SK-N-SH (cell line): ENCODE results near the gene APOC3. TPM values are rescaled to one million over a fixed set of nuclear protein-coding genes. Genes with fewer than 3 reads are reported as not detected.

Source experiments
- CTCF ChIA-PET: fragments of 300-600, 350-600 bp; formaldehyde crosslinking; extraction: SDS; loops from one replicate; lab custom pipeline; 2021; lab: Yijun Ruan, JAX
- POLR2A ChIA-PET: fragments of 350-600 bp; sonication (Branson Sonifier 250); formaldehyde crosslinking; extraction: SDS; loops from one replicate; lab custom pipeline; 2020; ENCODE audit warnings: antibody characterized with exemption, inconsistent platforms; lab: Yijun Ruan, JAX
- DNase-seq: peaks from one replicate; pipeline ENCODE4 v3.0.0; 2012
- H2AFZ ChIP-seq: fragments of 200-600 bp; sonication (generic); 2 replicates; pipeline ENCODE4 v1.8.1; 2016; ENCODE audit warnings: antibody characterized with exemption, mild to moderate bottlenecking, low read depth
- H3F3A ChIP-seq: fragments of 200-600 bp; sonication (generic); replicated peaks from 2 replicates; pipeline ENCODE3; 2016; ENCODE audit warnings: antibody characterized with exemption, mild to moderate bottlenecking; ENCODE audit not compliant: insufficient read depth
- H3K27ac ChIP-seq, 2 experiments: fragments of 200-500 bp in 1 of 2; fragments of 200-600 bp in 1 of 2; sonication (Bioruptor generic) in 1 of 2; sonication (generic), shearing (Covaris generic) in 1 of 2; 2 replicates each; pipeline versions ENCODE4 v1.5.1 to v1.6.1; 2014 to 2016; ENCODE audit warnings: low read depth in 2 of 2, inconsistent platforms in 1 of 2, low read length in 1 of 2, mild to moderate bottlenecking in 1 of 2, mixed read lengths in 1 of 2
- H3K27me3 ChIP-seq: fragments of 200-600 bp; sonication (generic), shearing (Covaris generic); 2 replicates; pipeline ENCODE4 v1.6.1; 2016; ENCODE audit warnings: mixed run types; ENCODE audit not compliant: insufficient read depth
- H3K36me3 ChIP-seq, 2 experiments: fragments of 200-500 bp in 1 of 2; fragments of 200-600 bp in 1 of 2; sonication (Bioruptor generic) in 1 of 2; sonication (generic) in 1 of 2; replicated peaks in 1 of 2; 2 replicates each; pipeline versions ENCODE3 to v1.5.1; 2014 to 2016; ENCODE audit warnings: low read length in 1 of 2, mild to moderate bottlenecking in 1 of 2; ENCODE audit not compliant: insufficient read depth in 2 of 2, control insufficient read depth in 1 of 2
- H3K4me1 ChIP-seq, 2 experiments: fragments of 200-500 bp in 1 of 2; fragments of 200-600 bp in 1 of 2; sonication (Bioruptor generic) in 1 of 2; sonication (generic), shearing (Covaris generic) in 1 of 2; 2 replicates each; pipeline versions ENCODE4 v1.5.1 to v1.6.1; 2014 to 2016; ENCODE audit warnings: low read depth in 1 of 2, low read length in 1 of 2, mixed run types in 1 of 2; ENCODE audit not compliant: insufficient read depth in 2 of 2, control insufficient read depth in 1 of 2
- H3K4me2 ChIP-seq: fragments of 200-600 bp; sonication (generic), shearing (Covaris generic); 2 replicates; pipeline ENCODE4 v1.6.1; 2017; ENCODE audit warnings: mixed run types
- H3K4me3 ChIP-seq, 2 experiments: fragments of 200-500 bp in 1 of 2; fragments of 200-600 bp in 1 of 2; sonication (Bioruptor generic) in 1 of 2; sonication (generic), shearing (Covaris generic) in 1 of 2; 2 replicates each; pipeline versions ENCODE4 v1.5.1 to v1.8.1; 2014 to 2016; ENCODE audit warnings: low read depth in 2 of 2, inconsistent platforms in 1 of 2, low read length in 1 of 2, mild to moderate bottlenecking in 1 of 2, mixed read lengths in 1 of 2, moderate library complexity in 1 of 2
- H3K79me2 ChIP-seq: fragments of 200-600 bp; sonication (generic); 2 replicates; pipeline ENCODE4 v1.8.1; 2017; ENCODE audit warnings: mild to moderate bottlenecking; ENCODE audit not compliant: insufficient read depth
- H3K9ac ChIP-seq: fragments of 200-600 bp; sonication (generic); 2 replicates; pipeline ENCODE4 v1.6.1; 2017; ENCODE audit warnings: mixed run types
- H3K9me2 ChIP-seq: fragments of 200-600 bp; sonication (generic); 2 replicates; pipeline ENCODE4 v1.6.1; 2017; ENCODE audit warnings: mixed run types
- H3K9me3 ChIP-seq: fragments of 200-600 bp; sonication (generic); 2 replicates; pipeline ENCODE4 v1.6.1; 2017; ENCODE audit warnings: mixed run types, mild to moderate bottlenecking, moderate library complexity
- H4K20me1 ChIP-seq: fragments of 200-600 bp; sonication (generic); 2 replicates; pipeline ENCODE4 v1.6.1; 2017; ENCODE audit warnings: mild to moderate bottlenecking, mixed run types; ENCODE audit not compliant: insufficient read depth
- CHD2 ChIP-seq: fragments of 150-350 bp; IDR thresholded peaks from 2 replicates; pipeline ENCODE4 v1.6.1; 2018; ENCODE audit warnings: low read length; ENCODE audit not compliant: partially characterized antibody
- CTCF ChIP-seq: fragments of 200-600 bp; sonication (generic); IDR thresholded peaks from 2 replicates; pipeline ENCODE4 v1.6.1; 2017; ENCODE audit warnings: antibody characterized with exemption, mild to moderate bottlenecking, moderate library complexity
- ELF1 ChIP-seq: IDR thresholded peaks from 2 replicates; pipeline ENCODE4 v1.4.0; 2012
- EZH2phosphoT487 ChIP-seq: fragments of 200-600 bp; sonication (generic); IDR thresholded peaks from 2 replicates; pipeline ENCODE4 v1.6.1; 2017; ENCODE audit warnings: low read depth, mixed run types, mild to moderate bottlenecking, antibody characterized with exemption, moderate library complexity, borderline replicate concordance
- FOSL2 ChIP-seq: IDR thresholded peaks from 2 replicates; pipeline ENCODE4 v1.4.0; 2012; ENCODE audit warnings: low read depth, mild to moderate bottlenecking, moderate library complexity, borderline replicate concordance
- FOXJ3 ChIP-seq: sonication (generic); formaldehyde crosslinking; IDR thresholded peaks from 2 replicates; pipeline ENCODE4 v1.5.1; 2020; ENCODE audit warnings: mild to moderate bottlenecking, missing genetic modification reagents
- FOXM1 ChIP-seq: IDR thresholded peaks from 2 replicates; pipeline ENCODE4 v1.4.0; 2012; ENCODE audit warnings: low read depth, mild to moderate bottlenecking
- GATA2 ChIP-seq: sonication (generic); formaldehyde crosslinking; IDR thresholded peaks from 2 replicates; pipeline ENCODE4 v1.5.0; 2020; ENCODE audit warnings: mild to moderate bottlenecking, missing genetic modification reagents
- IRF3 ChIP-seq: fragments of 150-350 bp; IDR thresholded peaks from 2 replicates; pipeline ENCODE4 v1.6.1; 2016; ENCODE audit warnings: mild to moderate bottlenecking, low read depth, low read length
- JUND ChIP-seq: IDR thresholded peaks from 2 replicates; pipeline ENCODE4 v1.4.0; 2012
- MAX ChIP-seq: IDR thresholded peaks from 2 replicates; pipeline ENCODE4 v1.4.0; 2012; ENCODE audit warnings: low read depth
- MEF2A ChIP-seq: IDR thresholded peaks from 2 replicates; pipeline ENCODE4 v1.4.0; 2012; ENCODE audit warnings: low read depth, borderline replicate concordance
- MXI1 ChIP-seq: IDR thresholded peaks from 2 replicates; pipeline ENCODE4 v1.6.1; 2012; ENCODE audit warnings: mild to moderate bottlenecking, low read depth, low read length, improper control_type of control experiment
- NFIC ChIP-seq: IDR thresholded peaks from 2 replicates; pipeline ENCODE4 v1.4.0; 2012; ENCODE audit warnings: borderline replicate concordance
- PBX3 ChIP-seq: IDR thresholded peaks from 2 replicates; pipeline ENCODE4; 2012
- POLR2AphosphoS5 ChIP-seq: IDR thresholded peaks from 2 replicates; pipeline ENCODE4 v1.6.1; 2012; ENCODE audit warnings: low read depth, low read length
- RCOR1 ChIP-seq: fragments of 150-350 bp; IDR thresholded peaks from 2 replicates; pipeline ENCODE4 v1.6.1; 2017; ENCODE audit warnings: antibody characterized with exemption, low read length
- REST ChIP-seq: IDR thresholded peaks from 2 replicates; pipeline ENCODE4 v1.6.1; 2012; ENCODE audit warnings: mild to moderate bottlenecking, low read depth, low read length, moderate library complexity
- RXRA ChIP-seq: IDR thresholded peaks from 2 replicates; pipeline ENCODE4 v1.4.0; 2012; ENCODE audit warnings: low read depth, mild to moderate bottlenecking, borderline replicate concordance
- SMC3 ChIP-seq: IDR thresholded peaks from 2 replicates; pipeline ENCODE4 v1.6.1; 2012; ENCODE audit warnings: low read depth, low read length, improper control_type of control experiment
- TAF1 ChIP-seq: IDR thresholded peaks from 2 replicates; pipeline ENCODE4 v1.6.1; 2012; ENCODE audit warnings: low read depth, mild to moderate bottlenecking, low read length, moderate library complexity, borderline replicate concordance
- TEAD4 ChIP-seq: IDR thresholded peaks from 2 replicates; pipeline ENCODE4 v1.4.0; 2012; ENCODE audit warnings: mild to moderate bottlenecking, borderline replicate concordance; ENCODE audit not compliant: insufficient read depth
- USF1 ChIP-seq: IDR thresholded peaks from 2 replicates; pipeline ENCODE4 v1.4.0; 2012; ENCODE audit warnings: low read depth, borderline replicate concordance
- polyA plus RNA-seq, 3 experiments: library from polyadenylated mRNA; depleted of rRNA; stranded (reverse); fragments of >200 nt; gene quantifications; 2 replicates each; pipeline ENCODE4 v1.2.3, GENCODE V29; 2012
- TF ChIP-seq, protein P1 (sequence below): IDR thresholded peaks from 2 replicates; pipeline ENCODE4 v1.4.0; 2012; ENCODE audit warnings: low read depth, borderline replicate concordance

APOC3 gene
- polyA plus RNA-seq, 1 of the 3 experiments (the other 2 are of a cell fraction) = not detected

DNA sequence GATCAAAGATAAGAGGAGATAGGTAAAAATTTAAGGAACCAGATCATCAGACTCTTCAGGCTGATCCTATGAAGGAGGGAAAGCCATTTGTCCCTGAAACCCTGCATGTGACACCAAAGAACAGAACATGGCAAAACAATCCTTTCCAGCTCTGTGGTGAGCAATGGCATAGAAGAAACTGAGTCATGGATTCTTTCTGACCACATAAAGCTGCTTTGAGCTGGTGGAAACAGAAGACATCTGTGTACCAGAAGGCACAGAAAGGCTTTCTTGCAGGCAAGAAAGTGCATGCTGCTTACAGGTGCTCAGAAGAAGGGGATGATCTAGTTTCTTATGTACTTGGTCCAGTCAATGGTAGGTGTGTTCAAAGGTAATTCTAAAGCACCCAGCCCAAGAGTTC lies 52.7 kb downstream of the APOC3 start:
- H3K4me2 ChIP-seq = no peak overlapping the region
- H3K9me3 ChIP-seq = no peaks in the 10 kb centered on the region
- no peaks in the 10 kb centered on the region for H4K20me1 ChIP-seq
- DNase-seq = no peak
- CTCF ChIA-PET = interaction anchor here (0.9 to 5.3 kb wide), 3 partner anchors 13 to 223 kb away, joined by 3 to 79 read pairs (median 3); no protein-coding TSS in a partner anchor
- H3K4me3 ChIP-seq = no peak overlapping the region
- H3K27me3 ChIP-seq = no peaks in the 10 kb centered on the region
- POLR2A ChIA-PET = no interaction called here
- H3K9me2 ChIP-seq = no peaks in the 10 kb centered on the region
- H3K27ac ChIP-seq = no peak overlapping the region
- H3F3A ChIP-seq = peaks cover 7% of the 10 kb centered on the region
- H2AFZ ChIP-seq = no peak overlapping the region
- no peaks in the 10 kb centered on the region for H3K79me2 ChIP-seq
- H3K4me1 ChIP-seq = no peaks in the 10 kb centered on the region; a peak in 2 of 4 replicates
- no peaks in the 10 kb centered on the region for H3K36me3 ChIP-seq
- no peak overlapping the region for H3K9ac ChIP-seq
- TF ChIP-seq POLR2AphosphoS5 = 0 out of 2 replicates have a peak, but pooled peaks have one; percentile 33
- TF ChIP-seq CHD2 = no peak
- 0 out of 2 replicates have a peak, but pooled peaks have one; percentile 18 for TF ChIP-seq NFIC
- TF ChIP-seq, protein P1, sequence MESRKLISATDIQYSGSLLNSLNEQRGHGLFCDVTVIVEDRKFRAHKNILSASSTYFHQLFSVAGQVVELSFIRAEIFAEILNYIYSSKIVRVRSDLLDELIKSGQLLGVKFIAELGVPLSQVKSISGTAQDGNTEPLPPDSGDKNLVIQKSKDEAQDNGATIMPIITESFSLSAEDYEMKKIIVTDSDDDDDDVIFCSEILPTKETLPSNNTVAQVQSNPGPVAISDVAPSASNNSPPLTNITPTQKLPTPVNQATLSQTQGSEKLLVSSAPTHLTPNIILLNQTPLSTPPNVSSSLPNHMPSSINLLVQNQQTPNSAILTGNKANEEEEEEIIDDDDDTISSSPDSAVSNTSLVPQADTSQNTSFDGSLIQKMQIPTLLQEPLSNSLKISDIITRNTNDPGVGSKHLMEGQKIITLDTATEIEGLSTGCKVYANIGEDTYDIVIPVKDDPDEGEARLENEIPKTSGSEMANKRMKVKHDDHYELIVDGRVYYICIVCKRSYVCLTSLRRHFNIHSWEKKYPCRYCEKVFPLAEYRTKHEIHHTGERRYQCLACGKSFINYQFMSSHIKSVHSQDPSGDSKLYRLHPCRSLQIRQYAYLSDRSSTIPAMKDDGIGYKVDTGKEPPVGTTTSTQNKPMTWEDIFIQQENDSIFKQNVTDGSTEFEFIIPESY = no peak
- no peak for TF ChIP-seq FOXM1
- TF ChIP-seq REST = no peak
- TF ChIP-seq CTCF = no peak
- TF ChIP-seq MAX = peak; percentile 81
- peak; percentile 32; the same call in 1 of the 2 replicates for TF ChIP-seq PBX3
- TF ChIP-seq FOSL2 = peak; percentile 50; the same call in 1 of the 2 replicates
- TF ChIP-seq MEF2A = no peak
- TF ChIP-seq SMC3 = no peak
- TF ChIP-seq MXI1 = no peak
- TF ChIP-seq FOXJ3 (CRISPR knock-in tag) = no peak
- no peak for TF ChIP-seq GATA2 (CRISPR knock-in tag)
- TF ChIP-seq RXRA = no peak
- peak; percentile 55 for TF ChIP-seq JUND
- no peak for TF ChIP-seq EZH2phosphoT487
- no peak for TF ChIP-seq TAF1
- no peak for TF ChIP-seq IRF3
- TF ChIP-seq ELF1 = no peak
- 0 out of 2 replicates have a peak, but pooled peaks have one; percentile 13 for TF ChIP-seq TEAD4
- no peak for TF ChIP-seq RCOR1
- TF ChIP-seq USF1 = peak; percentile 21; the same call in 1 of the 2 replicates
